HepG2 (cell line): ENCODE measurements around the gene DCAF8. TPM values are rescaled to one million over a fixed set of nuclear protein-coding genes. Genes with fewer than 3 reads are reported as not detected.

ENCODE experiments used
- AKAP8 ChIP-seq: sonication (generic); formaldehyde crosslinking; IDR thresholded peaks from 2 replicates; pipeline ENCODE4 v1.5.1; 2020; ENCODE audit warnings: mild to moderate bottlenecking, missing genetic modification reagents
- ARID2 ChIP-seq: sonication (generic); formaldehyde crosslinking; IDR thresholded peaks from 2 replicates; pipeline ENCODE4 v1.8.1; 2022; ENCODE audit warnings: mild to moderate bottlenecking, missing genetic modification reagents, borderline replicate concordance
- GABPA ChIP-seq, 2 experiments: IDR thresholded peaks; 2 replicates each; pipeline ENCODE4 v1.6.1; 2011 to 2016; ENCODE audit warnings: low read depth in 2 of 2, low read length in 1 of 2, missing biosample characterization in 1 of 2, missing genetic modification characterization in 1 of 2
- HDAC6 ChIP-seq: fragments of 200-600 bp; sonication (generic); IDR thresholded peaks from 2 replicates; pipeline ENCODE4 v1.7.0; 2017; ENCODE audit warnings: mild to moderate bottlenecking, antibody characterized with exemption, low read length, low read depth
- MXI1 ChIP-seq: IDR thresholded peaks from 3 replicates; pipeline ENCODE4 v1.6.1; 2012; ENCODE audit warnings: low read depth, low read length, inconsistent platforms, borderline replicate concordance
- POLR2AphosphoS2 ChIP-seq: IDR thresholded peaks from 2 replicates; pipeline ENCODE4 v1.6.1; 2011; ENCODE audit warnings: low read depth, low read length, improper control_type of control experiment
- SMC3 ChIP-seq: IDR thresholded peaks from 2 replicates; pipeline ENCODE4 v1.6.1; 2011; ENCODE audit warnings: low read length, improper control_type of control experiment
- SP5 ChIP-seq: IDR thresholded peaks from 2 replicates; pipeline ENCODE4 v1.6.1; 2016; ENCODE audit warnings: low read depth, borderline replicate concordance
- TBX3 ChIP-seq: fragments of 450-650 bp; IDR thresholded peaks from 2 replicates; pipeline ENCODE4 v1.6.1; 2017; ENCODE audit warnings: antibody characterized with exemption, mild to moderate bottlenecking, inconsistent platforms, borderline replicate concordance
- TEAD3 ChIP-seq: optimal IDR thresholded peaks from 2 replicates; pipeline ENCODE3; 2016; ENCODE audit warnings: borderline replicate concordance
- TFDP2 ChIP-seq: sonication (generic); formaldehyde crosslinking; IDR thresholded peaks from 2 replicates; pipeline ENCODE4 v1.4.0; 2020; ENCODE audit warnings: missing genetic modification reagents
- YY1 ChIP-seq: IDR thresholded peaks from 2 replicates; pipeline ENCODE4 v1.6.1; 2011; ENCODE audit warnings: low read length, low read depth, moderate library complexity, mild to moderate bottlenecking; ENCODE audit not compliant: insufficient read depth, insufficient replicate concordance
- ZBTB34 ChIP-seq: sonication (generic); formaldehyde crosslinking; IDR thresholded peaks from 2 replicates; pipeline ENCODE4 v1.8.0; 2022; ENCODE audit warnings: mild to moderate bottlenecking, missing genetic modification reagents
- ZFP36 ChIP-seq: fragments of 150-350 bp; IDR thresholded peaks from 2 replicates; pipeline ENCODE4 v1.6.1; 2018; ENCODE audit warnings: borderline replicate concordance, low read length, low read depth; ENCODE audit not compliant: partially characterized antibody
- ZNF124 ChIP-seq: sonication (generic); formaldehyde crosslinking; IDR thresholded peaks from 2 replicates; pipeline ENCODE4 v1.4.0; 2020; ENCODE audit warnings: missing genetic modification reagents
- ZNF143 ChIP-seq: sonication (generic); formaldehyde crosslinking; IDR thresholded peaks from 2 replicates; pipeline ENCODE4 v1.4.0; 2020; ENCODE audit warnings: missing genetic modification reagents
- ZNF232 ChIP-seq: sonication (generic); formaldehyde crosslinking; IDR thresholded peaks from 2 replicates; pipeline ENCODE4 v1.4.0; 2020; ENCODE audit warnings: missing genetic modification reagents, borderline replicate concordance
- ZNF543 ChIP-seq: sonication (generic); formaldehyde crosslinking; IDR thresholded peaks from 2 replicates; pipeline ENCODE4 v1.4.0; 2020; ENCODE audit warnings: mild to moderate bottlenecking, missing genetic modification reagents
- ZNF550 ChIP-seq: sonication (generic); formaldehyde crosslinking; IDR thresholded peaks from 2 replicates; pipeline ENCODE4 v1.4.0; 2020; ENCODE audit warnings: mild to moderate bottlenecking, missing genetic modification reagents, borderline replicate concordance
- ZNF614 ChIP-seq: IDR thresholded peaks from 2 replicates; pipeline ENCODE4 v1.6.1; 2018; ENCODE audit warnings: missing biosample characterization, missing genetic modification reagents, inconsistent platforms, borderline replicate concordance
- ZNF737 ChIP-seq: sonication (generic); formaldehyde crosslinking; IDR thresholded peaks from 2 replicates; pipeline ENCODE4 v1.5.0; 2020; ENCODE audit warnings: missing genetic modification reagents, mild to moderate bottlenecking, borderline replicate concordance
- polyA plus RNA-seq, 8 experiments: library from polyadenylated mRNA; depleted of rRNA in 3 of 8; stranded (reverse) in 7 of 8; unstranded in 1 of 8; fragments of >200 nt; fragmentation: Illumina TruSeq in 4 of 8; extraction: Trizol in 4 of 8; gene quantifications; 2 replicates each; pipeline versions ENCODE4 v1.2.1 to v1.2.3, GENCODE V29; 2011 to 2016; ENCODE audit warnings: low read depth in 4 of 8, missing spikeins in 1 of 8, mixed read lengths in 1 of 8; ENCODE audit not compliant: insufficient read depth in 1 of 8
- total RNA-seq, 5 experiments: library from RNA; depleted of rRNA; stranded (reverse); fragments of >200 nt; fragmentation: Illumina TruSeq; extraction: Trizol; gene quantifications; 2 replicates each; pipeline ENCODE4 v1.2.3, GENCODE V29; 2016; ENCODE audit warnings: low read depth in 1 of 5
- TF ChIP-seq, protein P1 (sequence below): IDR thresholded peaks from 2 replicates; pipeline ENCODE4 v1.6.1; 2016; ENCODE audit warnings: low read depth, control low read depth

Gene DCAF8
- total and polyA plus RNA-seq, 2 of the 13 experiments (the other 11 are each of a cell fraction or from before 2014, with no cell fraction given) = 73.4 to 79.8 TPM

GRCh38 chr1:160284782-160285344 lies 22.5 kb upstream of the DCAF8 start, which contains the start of gene PEX19 (continued):
- TF ChIP-seq TFDP2 (CRISPR knock-in tag) (peak; percentile 98), ZNF614 (CRISPR knock-in tag) (no peak; the same call in 1 of the 2 replicates), ZNF550 (CRISPR knock-in tag) (no peak), MXI1 (peak; percentile 85; the same call in 2 of the 3 replicates), ZNF232 (CRISPR knock-in tag) (no peak), ZNF737 (CRISPR knock-in tag) (no peak), TEAD3 (peak; percentile 28), YY1 (peak; percentile 98), POLR2AphosphoS2 (peak; percentile 53; the same call in 1 of the 2 replicates), HDAC6 (no peak), SMC3 (no peak), TBX3 (no peak), ZNF143 (CRISPR knock-in tag) (0 out of 2 replicates have a peak, but pooled peaks have one; percentile 17), ZFP36 (no peak), ZNF543 (CRISPR knock-in tag) (no peak), GABPA (IDR thresholded peaks at IDR 0.05; ENCODE audit: low read depth, low read length) (no peak), GABPA (CRISPR knock-in tag; IDR thresholded peaks at IDR 0.05; ENCODE audit: low read depth) (peak; percentile 61), SP5 (CRISPR knock-in tag) (peak; percentile 83), AKAP8 (CRISPR knock-in tag) (no peak), ZBTB34 (CRISPR knock-in tag) (no peak), ARID2 (CRISPR knock-in tag) (no peak), ZNF124 (0 out of 2 replicates have a peak, but pooled peaks have one; percentile 38)
- TF ChIP-seq, protein P1, sequence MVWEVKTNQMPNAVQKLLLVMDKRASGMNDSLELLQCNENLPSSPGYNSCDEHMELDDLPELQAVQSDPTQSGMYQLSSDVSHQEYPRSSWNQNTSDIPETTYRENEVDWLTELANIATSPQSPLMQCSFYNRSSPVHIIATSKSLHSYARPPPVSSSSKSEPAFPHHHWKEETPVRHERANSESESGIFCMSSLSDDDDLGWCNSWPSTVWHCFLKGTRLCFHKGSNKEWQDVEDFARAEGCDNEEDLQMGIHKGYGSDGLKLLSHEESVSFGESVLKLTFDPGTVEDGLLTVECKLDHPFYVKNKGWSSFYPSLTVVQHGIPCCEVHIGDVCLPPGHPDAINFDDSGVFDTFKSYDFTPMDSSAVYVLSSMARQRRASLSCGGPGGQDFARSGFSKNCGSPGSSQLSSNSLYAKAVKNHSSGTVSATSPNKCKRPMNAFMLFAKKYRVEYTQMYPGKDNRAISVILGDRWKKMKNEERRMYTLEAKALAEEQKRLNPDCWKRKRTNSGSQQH (CRISPR knock-in tag) = peak; percentile 79; the same call in 1 of the 2 replicates
